HEK293 (cell line): ENCODE data around the gene AFF3.
"Not testable (repeated sequence)": the region's sequence is repeated elsewhere in the genome, so short reads cannot be mapped to it uniquely, and the experiment has no call there.

Experiments
- SCRT1 ChIP-seq: fragments of 450-650 bp; formaldehyde crosslinking; IDR thresholded peaks from 2 replicates; pipeline ENCODE4 v1.5.1; 2016; ENCODE audit warnings: missing biosample characterization, missing genetic modification characterization, borderline replicate concordance
- SETDB1 ChIP-seq: IDR thresholded peaks from one replicate; pipeline ENCODE4 v1.6.1; 2017; ENCODE audit warnings: mild to moderate bottlenecking, low read length, moderate library complexity, mixed read lengths; ENCODE audit not compliant: insufficient read length
- ZFP37 ChIP-seq: fragments of 450-650 bp; formaldehyde crosslinking; IDR thresholded peaks from 2 replicates; pipeline ENCODE4 v1.5.1; 2016; ENCODE audit warnings: missing biosample characterization, missing genetic modification characterization
- ZNF19 ChIP-seq: fragments of 450-650 bp; formaldehyde crosslinking; IDR thresholded peaks from 2 replicates; pipeline ENCODE4; 2016; ENCODE audit warnings: missing biosample characterization, missing genetic modification characterization, low read depth
- ZNF274 ChIP-seq, 2 experiments: fragments of 200-500 bp in 1 of 2; fragments of 450-650 bp in 1 of 2; sonication (Bioruptor generic) in 1 of 2; formaldehyde crosslinking in 1 of 2; IDR thresholded peaks; 2 replicates each; pipeline versions ENCODE4 v1.5.1 to v1.6.1; 2014 to 2016; ENCODE audit warnings: borderline replicate concordance in 1 of 2, inconsistent platforms in 1 of 2, low read length in 1 of 2, missing biosample characterization in 1 of 2, missing genetic modification characterization in 1 of 2
- ZNF350 ChIP-seq: fragments of 450-650 bp; formaldehyde crosslinking; IDR thresholded peaks from 2 replicates; pipeline ENCODE4 v1.5.0; 2017; ENCODE audit warnings: missing biosample characterization, mild to moderate bottlenecking, missing genetic modification characterization
- ZNF354C ChIP-seq: fragments of 450-650 bp; formaldehyde crosslinking; IDR thresholded peaks from 2 replicates; pipeline ENCODE4 v1.5.1; 2016; ENCODE audit warnings: missing biosample characterization, missing genetic modification characterization, low read depth, borderline replicate concordance
- ZNF416 ChIP-seq: fragments of 450-650 bp; formaldehyde crosslinking; IDR thresholded peaks from 2 replicates; pipeline ENCODE4 v1.5.1; 2016; ENCODE audit warnings: missing biosample characterization, missing genetic modification characterization
- ZNF747 ChIP-seq: fragments of 450-650 bp; formaldehyde crosslinking; IDR thresholded peaks from 2 replicates; pipeline ENCODE4 v1.5.1; 2016; ENCODE audit warnings: missing biosample characterization, missing genetic modification characterization
- TF ChIP-seq, protein P1 (sequence below): fragments of 450-650 bp; formaldehyde crosslinking; IDR thresholded peaks from 2 replicates; pipeline ENCODE4 v1.5.1; 2016; ENCODE audit warnings: missing biosample characterization, missing genetic modification characterization
- TF ChIP-seq, protein P2 (sequence below): fragments of 450-650 bp; formaldehyde crosslinking; IDR thresholded peaks from 2 replicates; pipeline ENCODE4 v1.5.1; 2016; ENCODE audit warnings: missing biosample characterization, missing genetic modification characterization
- TF ChIP-seq, protein P3 (sequence below): fragments of 450-650 bp; formaldehyde crosslinking; IDR thresholded peaks from 2 replicates; pipeline ENCODE4 v1.5.1; 2017; ENCODE audit warnings: missing biosample characterization, missing genetic modification characterization
- TF ChIP-seq, protein P4 (sequence below): fragments of 450-650 bp; formaldehyde crosslinking; IDR thresholded peaks from 2 replicates; pipeline ENCODE4 v1.5.1; 2016; ENCODE audit warnings: missing biosample characterization, missing genetic modification characterization
- TF ChIP-seq, protein P5 (sequence below): fragments of 450-650 bp; IDR thresholded peaks from 2 replicates; pipeline ENCODE4 v1.5.1; 2018; ENCODE audit warnings: missing biosample characterization, mild to moderate bottlenecking, missing genetic modification characterization

DNA sequence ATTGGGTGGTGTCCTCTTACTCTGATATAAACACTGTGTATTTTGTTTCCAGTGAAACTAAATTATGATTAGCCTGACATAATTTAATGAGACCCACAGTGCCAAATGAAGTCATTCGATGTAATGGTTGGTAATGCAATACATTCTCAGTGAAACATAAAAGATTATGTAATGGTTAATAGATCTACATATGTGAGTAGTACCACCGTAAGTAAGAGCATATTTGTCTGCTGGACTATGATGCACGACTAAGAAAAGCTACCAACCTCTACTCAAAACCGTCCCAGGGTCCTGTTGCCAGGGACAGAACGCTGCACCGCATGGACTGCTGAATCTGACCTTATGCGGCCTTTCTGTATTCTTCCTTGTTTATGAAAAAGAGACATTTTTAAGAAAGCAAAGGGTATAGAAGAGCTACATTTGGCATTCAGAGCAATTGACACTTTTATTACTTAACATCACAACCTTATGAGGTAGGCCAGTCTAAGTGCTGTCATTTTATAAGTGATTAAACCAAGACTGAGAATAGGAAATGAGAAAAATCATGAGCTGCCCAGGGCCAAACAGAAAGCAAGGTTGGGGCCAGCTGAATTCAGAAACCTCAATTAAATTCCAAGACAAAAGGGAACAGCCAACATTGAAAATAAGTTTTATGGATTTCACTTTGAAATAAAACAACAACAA, 44.6 kb downstream of the AFF3 start:
- TF ChIP-seq ZNF19 (tag by site-specific recombination); ZNF416 (tag by site-specific recombination); ZNF274 (IDR thresholded peaks at IDR 0.05; ENCODE audit: low read length); ZNF274 (tag by site-specific recombination; IDR thresholded peaks at IDR 0.05; ENCODE audit: borderline replicate concordance); SCRT1; SETDB1; ZNF747 (tag by site-specific recombination); ZFP37 (tag by site-specific recombination); ZNF350; ZNF354C (tag by site-specific recombination): not testable (repeated sequence)
- TF ChIP-seq, protein P1, sequence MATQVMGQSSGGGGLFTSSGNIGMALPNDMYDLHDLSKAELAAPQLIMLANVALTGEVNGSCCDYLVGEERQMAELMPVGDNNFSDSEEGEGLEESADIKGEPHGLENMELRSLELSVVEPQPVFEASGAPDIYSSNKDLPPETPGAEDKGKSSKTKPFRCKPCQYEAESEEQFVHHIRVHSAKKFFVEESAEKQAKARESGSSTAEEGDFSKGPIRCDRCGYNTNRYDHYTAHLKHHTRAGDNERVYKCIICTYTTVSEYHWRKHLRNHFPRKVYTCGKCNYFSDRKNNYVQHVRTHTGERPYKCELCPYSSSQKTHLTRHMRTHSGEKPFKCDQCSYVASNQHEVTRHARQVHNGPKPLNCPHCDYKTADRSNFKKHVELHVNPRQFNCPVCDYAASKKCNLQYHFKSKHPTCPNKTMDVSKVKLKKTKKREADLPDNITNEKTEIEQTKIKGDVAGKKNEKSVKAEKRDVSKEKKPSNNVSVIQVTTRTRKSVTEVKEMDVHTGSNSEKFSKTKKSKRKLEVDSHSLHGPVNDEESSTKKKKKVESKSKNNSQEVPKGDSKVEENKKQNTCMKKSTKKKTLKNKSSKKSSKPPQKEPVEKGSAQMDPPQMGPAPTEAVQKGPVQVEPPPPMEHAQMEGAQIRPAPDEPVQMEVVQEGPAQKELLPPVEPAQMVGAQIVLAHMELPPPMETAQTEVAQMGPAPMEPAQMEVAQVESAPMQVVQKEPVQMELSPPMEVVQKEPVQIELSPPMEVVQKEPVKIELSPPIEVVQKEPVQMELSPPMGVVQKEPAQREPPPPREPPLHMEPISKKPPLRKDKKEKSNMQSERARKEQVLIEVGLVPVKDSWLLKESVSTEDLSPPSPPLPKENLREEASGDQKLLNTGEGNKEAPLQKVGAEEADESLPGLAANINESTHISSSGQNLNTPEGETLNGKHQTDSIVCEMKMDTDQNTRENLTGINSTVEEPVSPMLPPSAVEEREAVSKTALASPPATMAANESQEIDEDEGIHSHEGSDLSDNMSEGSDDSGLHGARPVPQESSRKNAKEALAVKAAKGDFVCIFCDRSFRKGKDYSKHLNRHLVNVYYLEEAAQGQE, result not testable (repeated sequence)
- TF ChIP-seq, protein P2, sequence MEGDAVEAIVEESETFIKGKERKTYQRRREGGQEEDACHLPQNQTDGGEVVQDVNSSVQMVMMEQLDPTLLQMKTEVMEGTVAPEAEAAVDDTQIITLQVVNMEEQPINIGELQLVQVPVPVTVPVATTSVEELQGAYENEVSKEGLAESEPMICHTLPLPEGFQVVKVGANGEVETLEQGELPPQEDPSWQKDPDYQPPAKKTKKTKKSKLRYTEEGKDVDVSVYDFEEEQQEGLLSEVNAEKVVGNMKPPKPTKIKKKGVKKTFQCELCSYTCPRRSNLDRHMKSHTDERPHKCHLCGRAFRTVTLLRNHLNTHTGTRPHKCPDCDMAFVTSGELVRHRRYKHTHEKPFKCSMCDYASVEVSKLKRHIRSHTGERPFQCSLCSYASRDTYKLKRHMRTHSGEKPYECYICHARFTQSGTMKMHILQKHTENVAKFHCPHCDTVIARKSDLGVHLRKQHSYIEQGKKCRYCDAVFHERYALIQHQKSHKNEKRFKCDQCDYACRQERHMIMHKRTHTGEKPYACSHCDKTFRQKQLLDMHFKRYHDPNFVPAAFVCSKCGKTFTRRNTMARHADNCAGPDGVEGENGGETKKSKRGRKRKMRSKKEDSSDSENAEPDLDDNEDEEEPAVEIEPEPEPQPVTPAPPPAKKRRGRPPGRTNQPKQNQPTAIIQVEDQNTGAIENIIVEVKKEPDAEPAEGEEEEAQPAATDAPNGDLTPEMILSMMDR, result not testable (repeated sequence)
- TF ChIP-seq, protein P3, sequence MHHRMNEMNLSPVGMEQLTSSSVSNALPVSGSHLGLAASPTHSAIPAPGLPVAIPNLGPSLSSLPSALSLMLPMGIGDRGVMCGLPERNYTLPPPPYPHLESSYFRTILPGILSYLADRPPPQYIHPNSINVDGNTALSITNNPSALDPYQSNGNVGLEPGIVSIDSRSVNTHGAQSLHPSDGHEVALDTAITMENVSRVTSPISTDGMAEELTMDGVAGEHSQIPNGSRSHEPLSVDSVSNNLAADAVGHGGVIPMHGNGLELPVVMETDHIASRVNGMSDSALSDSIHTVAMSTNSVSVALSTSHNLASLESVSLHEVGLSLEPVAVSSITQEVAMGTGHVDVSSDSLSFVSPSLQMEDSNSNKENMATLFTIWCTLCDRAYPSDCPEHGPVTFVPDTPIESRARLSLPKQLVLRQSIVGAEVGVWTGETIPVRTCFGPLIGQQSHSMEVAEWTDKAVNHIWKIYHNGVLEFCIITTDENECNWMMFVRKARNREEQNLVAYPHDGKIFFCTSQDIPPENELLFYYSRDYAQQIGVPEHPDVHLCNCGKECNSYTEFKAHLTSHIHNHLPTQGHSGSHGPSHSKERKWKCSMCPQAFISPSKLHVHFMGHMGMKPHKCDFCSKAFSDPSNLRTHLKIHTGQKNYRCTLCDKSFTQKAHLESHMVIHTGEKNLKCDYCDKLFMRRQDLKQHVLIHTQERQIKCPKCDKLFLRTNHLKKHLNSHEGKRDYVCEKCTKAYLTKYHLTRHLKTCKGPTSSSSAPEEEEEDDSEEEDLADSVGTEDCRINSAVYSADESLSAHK (tag by site-specific recombination), result not testable (repeated sequence)
- TF ChIP-seq, protein P4, sequence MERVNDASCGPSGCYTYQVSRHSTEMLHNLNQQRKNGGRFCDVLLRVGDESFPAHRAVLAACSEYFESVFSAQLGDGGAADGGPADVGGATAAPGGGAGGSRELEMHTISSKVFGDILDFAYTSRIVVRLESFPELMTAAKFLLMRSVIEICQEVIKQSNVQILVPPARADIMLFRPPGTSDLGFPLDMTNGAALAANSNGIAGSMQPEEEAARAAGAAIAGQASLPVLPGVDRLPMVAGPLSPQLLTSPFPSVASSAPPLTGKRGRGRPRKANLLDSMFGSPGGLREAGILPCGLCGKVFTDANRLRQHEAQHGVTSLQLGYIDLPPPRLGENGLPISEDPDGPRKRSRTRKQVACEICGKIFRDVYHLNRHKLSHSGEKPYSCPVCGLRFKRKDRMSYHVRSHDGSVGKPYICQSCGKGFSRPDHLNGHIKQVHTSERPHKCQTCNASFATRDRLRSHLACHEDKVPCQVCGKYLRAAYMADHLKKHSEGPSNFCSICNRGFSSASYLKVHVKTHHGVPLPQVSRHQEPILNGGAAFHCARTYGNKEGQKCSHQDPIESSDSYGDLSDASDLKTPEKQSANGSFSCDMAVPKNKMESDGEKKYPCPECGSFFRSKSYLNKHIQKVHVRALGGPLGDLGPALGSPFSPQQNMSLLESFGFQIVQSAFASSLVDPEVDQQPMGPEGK (tag by site-specific recombination), result not testable (repeated sequence)
- TF ChIP-seq, protein P5, sequence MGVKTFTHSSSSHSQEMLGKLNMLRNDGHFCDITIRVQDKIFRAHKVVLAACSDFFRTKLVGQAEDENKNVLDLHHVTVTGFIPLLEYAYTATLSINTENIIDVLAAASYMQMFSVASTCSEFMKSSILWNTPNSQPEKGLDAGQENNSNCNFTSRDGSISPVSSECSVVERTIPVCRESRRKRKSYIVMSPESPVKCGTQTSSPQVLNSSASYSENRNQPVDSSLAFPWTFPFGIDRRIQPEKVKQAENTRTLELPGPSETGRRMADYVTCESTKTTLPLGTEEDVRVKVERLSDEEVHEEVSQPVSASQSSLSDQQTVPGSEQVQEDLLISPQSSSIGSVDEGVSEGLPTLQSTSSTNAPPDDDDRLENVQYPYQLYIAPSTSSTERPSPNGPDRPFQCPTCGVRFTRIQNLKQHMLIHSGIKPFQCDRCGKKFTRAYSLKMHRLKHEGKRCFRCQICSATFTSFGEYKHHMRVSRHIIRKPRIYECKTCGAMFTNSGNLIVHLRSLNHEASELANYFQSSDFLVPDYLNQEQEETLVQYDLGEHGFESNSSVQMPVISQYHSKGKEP (tag by site-specific recombination), result not testable (repeated sequence)
